Measurements from ENCODE around the gene VSIG1. TPM values are rescaled to one million over a fixed set of nuclear protein-coding genes. Genes with fewer than 3 reads are reported as not detected.

VSIG1 gene
- total RNA-seq, 1 donor from 2014 or later, result not detected

- no peak for ATAC-seq
- DNase-seq (ENCODE audit: low spot score), result no peak
These were observed 19.1 kb downstream of the VSIG1 start for GRCh38 chrX:108064001-108064400.

GRCh38 chrX:108064613-108065012 lies 19.7 kb downstream of the VSIG1 start:
- no peak for DNase-seq (ENCODE audit: low spot score)
- no peak for ATAC-seq

- ATAC-seq (no peak), DNase-seq (ENCODE audit: low spot score) (no peak)
These were observed 23.3 kb downstream of the VSIG1 start for GRCh38 chrX:108068121-108068520.

GRCh38 chrX:108070891-108071290 lies 26.0 kb downstream of the VSIG1 start:
- DNase-seq (ENCODE audit: low spot score), result no peak
- no peak for ATAC-seq

GRCh38 chrX:108071578-108071977 lies 26.7 kb downstream of the VSIG1 start:
- no peak for ATAC-seq
- no peak for DNase-seq (ENCODE audit: low spot score)

- DNase-seq (ENCODE audit: low spot score), result no peak
These were observed 27.9 kb downstream of the VSIG1 start for GRCh38 chrX:108072746-108073145.

GRCh38 chrX:108081110-108081509 lies 36.2 kb downstream of the VSIG1 start:
- ATAC-seq (no peak), DNase-seq (ENCODE audit: low spot score) (no peak)

More at GRCh38 chrX:108072746-108073145, 27.9 kb downstream of the VSIG1 start:
- no peak for ATAC-seq

GRCh38 chrX:108087792-108088191 lies 42.9 kb downstream of the VSIG1 start:
- no peak for ATAC-seq
- DNase-seq (ENCODE audit: low spot score), result no peak

- DNase-seq (ENCODE audit: low spot score) (no peak), ATAC-seq (no peak)
These were observed 43.6 kb downstream of the VSIG1 start for GRCh38 chrX:108088511-108088910.

- ATAC-seq, result no peak
- DNase-seq (ENCODE audit: low spot score), result no peak
These were observed 45.8 kb downstream of the VSIG1 start for GRCh38 chrX:108090491-108091263.

GRCh38 chrX:108091264-108091877 lies 46.5 kb downstream of the VSIG1 start, which contains the start of the genes ATG4A and PSMD10:
TSS of gene ATG4A (plus strand) at chrX:108091778. CDS start at chrX:108091827, 49 bp downstream.
TSS of gene PSMD10 (minus strand) at chrX:108091542. CDS start at chrX:108091520, 22 bp downstream.
- peak; percentile 94 for DNase-seq (ENCODE audit: low spot score)
- peak; percentile 97 for ATAC-seq

- ATAC-seq (peak; percentile 72), DNase-seq (ENCODE audit: low spot score) (no peak)
These were observed 47.0 kb downstream of the VSIG1 start for GRCh38 chrX:108091878-108092291.

- DNase-seq (ENCODE audit: low spot score), result no peak
- ATAC-seq, result no peak
These were observed 52.5 kb downstream of the VSIG1 start for GRCh38 chrX:108097380-108097779.

- no peak for DNase-seq (ENCODE audit: low spot score)
- no peak for ATAC-seq
These were observed 60.6 kb downstream of the VSIG1 start for GRCh38 chrX:108105473-108105872.

GRCh38 chrX:108114541-108114940 lies 69.7 kb downstream of the VSIG1 start:
- no peak for ATAC-seq
- DNase-seq (ENCODE audit: low spot score), result no peak

- DNase-seq (ENCODE audit: low spot score) (no peak), ATAC-seq (no peak)
These were observed 73.1 kb downstream of the VSIG1 start for GRCh38 chrX:108117988-108118387.

- no peak for ATAC-seq
- DNase-seq (ENCODE audit: low spot score), result no peak
These were observed 76.4 kb downstream of the VSIG1 start for GRCh38 chrX:108121291-108121690.

GRCh38 chrX:108122748-108123147 lies 77.9 kb downstream of the VSIG1 start:
- ATAC-seq, result no peak
- no peak for DNase-seq (ENCODE audit: low spot score)

GRCh38 chrX:108123591-108124366 lies 78.9 kb downstream of the VSIG1 start:
- ATAC-seq, result no peak
- no peak for DNase-seq (ENCODE audit: low spot score)

GRCh38 chrX:108126661-108127060 lies 81.8 kb downstream of the VSIG1 start:
- DNase-seq (ENCODE audit: low spot score) (no peak), ATAC-seq (no peak)

GRCh38 chrX:108127152-108127551 lies 82.3 kb downstream of the VSIG1 start:
- ATAC-seq (no peak), DNase-seq (ENCODE audit: low spot score) (no peak)
